GM12801 (cell line): Measurements from ENCODE around the gene AKR1C2.

Experiments
- TF ChIP-seq, protein P1 (sequence below): IDR thresholded peaks from one replicate; pipeline ENCODE4 v1.5.1; 2011; ENCODE audit warnings: control low read depth; ENCODE audit not compliant: insufficient read length; ENCODE audit errors: extremely low read depth

The AKR1C2 gene

GRCh38 chr10:5002013-5002727 lies 1.5 kb downstream of the AKR1C2 start:
- TF ChIP-seq, protein P1, sequence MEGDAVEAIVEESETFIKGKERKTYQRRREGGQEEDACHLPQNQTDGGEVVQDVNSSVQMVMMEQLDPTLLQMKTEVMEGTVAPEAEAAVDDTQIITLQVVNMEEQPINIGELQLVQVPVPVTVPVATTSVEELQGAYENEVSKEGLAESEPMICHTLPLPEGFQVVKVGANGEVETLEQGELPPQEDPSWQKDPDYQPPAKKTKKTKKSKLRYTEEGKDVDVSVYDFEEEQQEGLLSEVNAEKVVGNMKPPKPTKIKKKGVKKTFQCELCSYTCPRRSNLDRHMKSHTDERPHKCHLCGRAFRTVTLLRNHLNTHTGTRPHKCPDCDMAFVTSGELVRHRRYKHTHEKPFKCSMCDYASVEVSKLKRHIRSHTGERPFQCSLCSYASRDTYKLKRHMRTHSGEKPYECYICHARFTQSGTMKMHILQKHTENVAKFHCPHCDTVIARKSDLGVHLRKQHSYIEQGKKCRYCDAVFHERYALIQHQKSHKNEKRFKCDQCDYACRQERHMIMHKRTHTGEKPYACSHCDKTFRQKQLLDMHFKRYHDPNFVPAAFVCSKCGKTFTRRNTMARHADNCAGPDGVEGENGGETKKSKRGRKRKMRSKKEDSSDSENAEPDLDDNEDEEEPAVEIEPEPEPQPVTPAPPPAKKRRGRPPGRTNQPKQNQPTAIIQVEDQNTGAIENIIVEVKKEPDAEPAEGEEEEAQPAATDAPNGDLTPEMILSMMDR = no peak

DNA sequence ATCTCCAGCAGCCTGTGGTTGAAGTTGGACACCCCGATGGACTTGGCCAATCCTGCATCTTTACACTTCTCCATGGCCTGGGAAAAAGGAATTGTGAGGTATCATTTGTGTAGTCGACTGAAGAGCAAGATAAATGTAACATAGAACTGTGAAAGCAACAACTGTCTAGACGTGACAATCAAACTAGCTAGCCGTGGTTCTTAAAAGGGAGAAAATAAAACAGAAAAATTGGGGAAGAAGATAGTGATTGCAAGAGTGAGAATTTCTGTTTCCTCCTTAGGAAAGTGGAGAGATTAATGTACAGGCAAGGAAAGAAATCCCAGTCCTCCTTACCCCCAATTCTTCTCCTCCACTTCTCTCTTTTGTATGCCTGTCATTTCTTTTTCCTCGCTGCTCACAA lies 5.0 kb downstream of the AKR1C2 start:
- TF ChIP-seq, protein P1 = no peak

DNA sequence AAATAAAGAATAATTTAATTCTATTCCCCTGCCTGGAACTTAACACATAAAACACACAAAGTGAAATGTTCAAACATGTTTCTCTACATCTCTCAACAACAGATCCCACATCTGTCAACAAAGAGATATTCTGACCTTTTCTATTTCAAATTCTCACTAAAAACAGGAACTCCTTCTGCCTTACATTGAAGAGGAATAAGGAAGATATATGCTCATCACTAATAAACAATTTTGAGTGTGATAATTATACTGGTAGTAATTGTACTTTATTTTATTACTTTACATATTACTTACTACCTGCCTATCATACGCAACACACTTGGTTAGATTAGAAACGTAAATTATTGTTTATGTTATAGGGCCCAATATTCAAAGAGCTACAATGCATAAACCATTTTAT lies 13.4 kb downstream of the AKR1C2 start:
- TF ChIP-seq, protein P1 = no peak

GRCh38 chr10:4984971-4985594 lies 18.6 kb downstream of the AKR1C2 start:
- TF ChIP-seq, protein P1 = no peak

DNA sequence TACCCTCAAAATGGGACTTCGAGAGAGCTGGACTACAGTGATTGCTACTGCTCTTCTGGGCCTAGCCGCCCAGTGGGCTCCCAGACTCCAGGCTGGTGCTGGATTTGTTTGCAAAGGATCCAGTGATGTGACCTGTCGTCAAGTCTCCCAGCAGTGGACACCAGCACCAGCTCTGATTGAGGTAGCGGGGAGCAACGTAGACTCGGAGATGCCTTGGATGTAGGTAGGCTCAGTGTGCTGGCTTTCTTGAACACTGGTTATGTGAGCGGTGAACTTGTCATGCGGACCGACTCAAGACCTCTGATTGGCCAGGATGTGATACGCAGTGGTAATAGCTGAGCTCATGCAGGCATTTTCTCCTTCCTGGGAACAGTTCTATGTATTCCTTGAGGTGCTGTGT lies 19.4 kb downstream of the AKR1C2 start:
- TF ChIP-seq, protein P1 = no peak

GRCh38 chr10:4983615-4984216 lies 19.9 kb downstream of the AKR1C2 start:
- TF ChIP-seq, protein P1 = no peak

DNA sequence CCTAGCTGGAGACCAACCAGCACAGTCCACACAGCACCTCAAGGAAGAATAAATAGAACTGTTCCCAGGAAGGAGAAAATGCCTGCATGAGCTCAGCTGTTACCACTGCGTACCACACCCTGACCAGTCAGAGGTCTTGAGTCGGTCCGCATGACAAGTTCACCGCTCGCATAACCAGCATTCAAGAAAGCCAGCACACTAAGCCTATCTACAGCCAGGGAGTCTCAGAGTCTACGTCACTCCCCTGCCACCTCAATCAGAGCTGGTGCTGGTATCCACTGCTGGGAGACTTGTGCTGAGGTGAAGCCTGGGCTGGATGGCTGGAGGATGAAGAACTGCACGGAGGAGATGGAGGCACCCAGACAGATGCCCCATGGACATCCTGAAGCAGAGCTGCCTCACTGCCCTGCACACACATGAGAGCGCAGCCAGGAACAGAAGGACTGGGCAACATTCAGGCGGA lies 20.9 kb downstream of the AKR1C2 start:
- TF ChIP-seq, protein P1 = no peak
